CD4-positive, alpha-beta T cell treated with Interleukin-6 at 100 ng/mL for 8 hours (primary cell): ENCODE results near the gene CDCP1.
A peak's percentile ranks its signal among the peaks of the same experiment; 100 is the strongest.

Source experiments
- DNase-seq: peaks from one replicate; pipeline ENCODE4 v3.0.0-alpha.2; 2020; ENCODE audit warnings: mixed read lengths, low spot score

The CDCP1 gene

GRCh38 chr3:45110509-45110833 is 35.7 kb downstream of the CDCP1 start:
- DNase-seq = no peak

GRCh38 chr3:45109771-45110508 is 36.2 kb downstream of the CDCP1 start:
- peak; percentile 67 for DNase-seq

GRCh38 chr3:45106874-45107273 is 39.3 kb downstream of the CDCP1 start:
- no peak for DNase-seq

- DNase-seq = peak; percentile 75
Observed at GRCh38 chr3:45105855-45106671, 40.1 kb downstream of the CDCP1 start.

GRCh38 chr3:45104715-45105711 is 41.2 kb downstream of the CDCP1 start:
- DNase-seq = no peak

GRCh38 chr3:45103753-45104714 is 42.1 kb downstream of the CDCP1 start:
- DNase-seq = no peak

GRCh38 chr3:45103334-45103733 is 42.8 kb downstream of the CDCP1 start:
- DNase-seq = no peak

GRCh38 chr3:45100981-45101407 is 45.2 kb downstream of the CDCP1 start:
- no peak for DNase-seq

- DNase-seq = no peak
Observed at GRCh38 chr3:45098310-45098709, 47.9 kb downstream of the CDCP1 start.

GRCh38 chr3:45097296-45097883 is 48.8 kb downstream of the CDCP1 start:
- DNase-seq = no peak

GRCh38 chr3:45095916-45096526 is 50.2 kb downstream of the CDCP1 start:
- DNase-seq = no peak

GRCh38 chr3:45093176-45093575 is 53.0 kb downstream of the CDCP1 start:
- no peak for DNase-seq

GRCh38 chr3:45092132-45093031 is 53.8 kb downstream of the CDCP1 start:
- no peak for DNase-seq

- no peak for DNase-seq
Observed at GRCh38 chr3:45090855-45091254, 55.3 kb downstream of the CDCP1 start.

GRCh38 chr3:45088543-45089358 is 57.4 kb downstream of the CDCP1 start:
- DNase-seq = no peak

GRCh38 chr3:45087155-45087554 is 59.0 kb downstream of the CDCP1 start:
- no peak for DNase-seq

GRCh38 chr3:45084820-45085816 is 61.1 kb downstream of the CDCP1 start:
- DNase-seq = no peak
